Neural progenitor cell (in vitro differentiated cells): ENCODE results near the gene TIMM9.

Experiments
- CTCF ChIP-seq: fragments of 200-600 bp; sonication (generic); IDR thresholded peaks from 2 replicates; pipeline ENCODE4 v1.5.1; 2017; ENCODE audit warnings: antibody characterized with exemption, mild to moderate bottlenecking
- EZH2 ChIP-seq: fragments of 200-600 bp; sonication (generic); IDR thresholded peaks from 2 replicates; pipeline ENCODE4 v1.6.1; 2017; ENCODE audit warnings: antibody characterized with exemption, mild to moderate bottlenecking, moderate library complexity
- EZH2phosphoT487 ChIP-seq: fragments of 200-600 bp; sonication (generic); IDR thresholded peaks from 2 replicates; pipeline ENCODE4 v1.6.1; 2017; ENCODE audit warnings: antibody characterized with exemption

DNA sequence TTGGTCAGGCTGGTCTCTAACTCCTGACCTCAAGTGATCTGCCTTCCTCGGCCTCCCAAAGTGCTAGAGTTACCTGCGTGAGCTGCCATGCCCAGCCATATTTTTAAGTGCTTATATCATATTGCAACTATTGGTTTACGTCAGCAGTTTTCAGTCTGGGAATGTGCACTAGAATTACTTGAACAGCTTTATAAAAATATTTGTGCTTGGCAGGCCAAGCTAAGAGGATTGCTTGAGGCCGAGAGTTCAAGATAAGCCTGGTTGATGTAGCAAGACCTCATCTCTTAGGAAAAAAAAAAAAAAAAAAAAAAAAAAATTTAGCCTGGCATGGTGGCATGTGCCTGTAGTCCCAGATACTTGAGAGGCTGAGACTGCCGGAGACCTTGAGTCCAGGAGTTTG is 17.3 kb upstream of the TIMM9 start:
- TF ChIP-seq CTCF, result no peak
- no peak for TF ChIP-seq EZH2
- TF ChIP-seq EZH2phosphoT487, result no peak
